NB4 (cell line): Measurements from ENCODE around the gene DGKI.

Source experiments
- DNase-seq: peaks from one replicate; pipeline ENCODE4 v3.0.0; 2010; ENCODE audit warnings: low read depth
- H3K4me3 ChIP-seq: one replicate; pipeline ENCODE4 v1.5.1; 2011; ENCODE audit warnings: mild to moderate bottlenecking, low read depth, low read length, moderate library complexity
- CTCF ChIP-seq: IDR thresholded peaks from one replicate; pipeline ENCODE4 v1.5.1; 2012; ENCODE audit warnings: low read depth, low read length
- MAX ChIP-seq: IDR thresholded peaks from 2 replicates; pipeline ENCODE4 v1.6.1; 2011; ENCODE audit warnings: low read depth, low read length
- MYC ChIP-seq: IDR thresholded peaks from 2 replicates; pipeline ENCODE4 v1.6.1; 2011; ENCODE audit warnings: low read depth, low read length
- POLR2A ChIP-seq: IDR thresholded peaks from 2 replicates; pipeline ENCODE4 v1.6.1; 2011; ENCODE audit warnings: mild to moderate bottlenecking; ENCODE audit not compliant: insufficient read length; ENCODE audit errors: extremely low read depth

Gene DGKI

GRCh38 chr7:137888241-137888640 lies 41.5 kb upstream of the DGKI start:
- no peak for DNase-seq
- no peak for TF ChIP-seq CTCF
- no peak for TF ChIP-seq POLR2A
- TF ChIP-seq MYC: no peak
- TF ChIP-seq MAX: no peak
- H3K4me3 ChIP-seq: no peak overlapping the region

GRCh38 chr7:137886746-137887145 lies 40.0 kb upstream of the DGKI start:
- no peak for TF ChIP-seq POLR2A
- TF ChIP-seq MAX: no peak
- TF ChIP-seq MYC: no peak
- TF ChIP-seq CTCF: no peak
- no peak for DNase-seq
- H3K4me3 ChIP-seq: no peak overlapping the region

- DNase-seq: no peak
- H3K4me3 ChIP-seq: no peak overlapping the region
- TF ChIP-seq POLR2A (no peak), CTCF (no peak)
Observed at GRCh38 chr7:137886281-137886680, 39.5 kb upstream of the DGKI start.

GRCh38 chr7:137885678-137886077 lies 38.9 kb upstream of the DGKI start:
- no peak for TF ChIP-seq MYC
- TF ChIP-seq MAX: no peak
- TF ChIP-seq CTCF: no peak
- no peak for DNase-seq
- no peak overlapping the region for H3K4me3 ChIP-seq

- TF ChIP-seq MYC (no peak), POLR2A (no peak), MAX (no peak), CTCF (no peak)
- H3K4me3 ChIP-seq: no peak overlapping the region
- DNase-seq: no peak
Observed at GRCh38 chr7:137882806-137883205, 36.0 kb upstream of the DGKI start.

GRCh38 chr7:137882261-137882668 lies 35.5 kb upstream of the DGKI start:
- H3K4me3 ChIP-seq: no peak overlapping the region
- no peak for TF ChIP-seq MAX
- TF ChIP-seq POLR2A: no peak
- TF ChIP-seq CTCF: no peak
- TF ChIP-seq MYC: no peak
- DNase-seq: peak; percentile 70
